K562 (cell line): ENCODE results near the gene HOATZ. TPM values are rescaled to one million over a fixed set of nuclear protein-coding genes. Genes with fewer than 3 reads are reported as not detected.

ENCODE experiments used
- ATAC-seq: fragments of 200-7000 bp; cut with Tn5 transposase; 3 replicates; pipeline ENCODE4 v1.9.1; 2020; ENCODE audit warnings: moderate library complexity
- BruUV-seq: library from RNA; stranded (reverse); fragments of 400-500 nt; replicated peaks from 2 replicates; lab custom pipeline; 2021; lab: Mats Ljungman, UMichigan
- CTCF ChIA-PET: fragments of 300-600 bp; formaldehyde crosslinking; extraction: SDS; loops from one replicate; lab custom pipeline; 2021; ENCODE audit warnings: low intra/inter-chr PET ratio; lab: Yijun Ruan, JAX
- POLR2A ChIA-PET: fragments of 300-600, 350-650 bp; sonication (Branson Sonifier 250); formaldehyde crosslinking; extraction: SDS; loops from one replicate; lab custom pipeline; 2021; ENCODE audit warnings: antibody characterized with exemption, inconsistent platforms; lab: Yijun Ruan, JAX
- DNase-seq, 4 experiments: peaks; one replicate each; pipeline versions ENCODE4 v3.0.0 to v3.0.0-alpha.2; 2011 to 2018; ENCODE audit warnings: low spot score in 3 of 4, mixed read lengths in 3 of 4; ENCODE audit errors: extremely low read depth in 1 of 4
- FAIRE-seq: peaks from 2 replicates; lab custom pipeline; 2011; peaks lifted over from hg19 to GRCh38; lab: Jason Lieb, UNC
- H2AFZ ChIP-seq: 2 replicates; pipeline ENCODE4 v1.6.0; 2011; ENCODE audit warnings: low read depth, low read length, control low read depth, inconsistent platforms
- H3K27ac ChIP-seq: fragments of 200-600 bp; 3 replicates; pipeline ENCODE4 v1.8.0; 2011; ENCODE audit warnings: low read depth, mild to moderate bottlenecking, control low read depth, inconsistent platforms, low read length, moderate library complexity, mixed read lengths; ENCODE audit errors: extremely low read depth
- H3K27me3 ChIP-seq, 2 experiments: fragments of 300-600 bp in 1 of 2; 2 replicates in 1 of 2; 3 replicates in 1 of 2; pipeline versions ENCODE4 v1.6.0 to v1.8.0; 2011; ENCODE audit warnings: inconsistent platforms in 2 of 2, low read length in 2 of 2, mild to moderate bottlenecking in 1 of 2, mixed read lengths in 1 of 2, moderate library complexity in 1 of 2; ENCODE audit not compliant: control insufficient read depth in 2 of 2, insufficient read depth in 2 of 2
- H3K36me3 ChIP-seq: fragments of 300-600 bp; 3 replicates; pipeline ENCODE4 v1.8.0; 2011; ENCODE audit warnings: mild to moderate bottlenecking, low read length, inconsistent platforms; ENCODE audit not compliant: control insufficient read depth, insufficient read depth
- H3K4me1 ChIP-seq, 2 experiments: fragments of 200-600 bp in 1 of 2; replicated peaks in 1 of 2; 2 replicates in 1 of 2; 3 replicates in 1 of 2; pipeline versions ENCODE4 v1.5.1 to v1.8.0; 2011; ENCODE audit warnings: inconsistent platforms in 2 of 2, low read length in 2 of 2, mild to moderate bottlenecking in 1 of 2, mixed read lengths in 1 of 2, moderate library complexity in 1 of 2; ENCODE audit not compliant: control insufficient read depth in 2 of 2, insufficient read depth in 2 of 2
- H3K4me2 ChIP-seq: 2 replicates; pipeline ENCODE4 v1.6.1; 2011; ENCODE audit warnings: low read length, control low read depth, inconsistent platforms, mixed read lengths; ENCODE audit not compliant: insufficient read depth
- H3K4me3 ChIP-seq: fragments of 200-600 bp; sonication (generic), shearing (Covaris generic); 2 replicates; pipeline ENCODE4 v1.5.1; 2016; ENCODE audit warnings: control low read depth, inconsistent platforms
- H3K79me2 ChIP-seq: fragments of 200-600 bp; 3 replicates; pipeline ENCODE4 v1.8.0; 2011; ENCODE audit warnings: low read length, inconsistent platforms; ENCODE audit not compliant: control insufficient read depth, insufficient read depth
- H3K9ac ChIP-seq, 2 experiments: 2 replicates each; pipeline versions ENCODE4 v1.6.0 to v1.6.1; 2011; ENCODE audit warnings: low read depth in 2 of 2, low read length in 2 of 2, control low read depth in 1 of 2, inconsistent platforms in 1 of 2, mild to moderate bottlenecking in 1 of 2, mixed read lengths in 1 of 2; ENCODE audit not compliant: insufficient read depth in 1 of 2
- H3K9me1 ChIP-seq: one replicate; pipeline ENCODE4 v1.6.0; 2011; ENCODE audit warnings: inconsistent platforms, mild to moderate bottlenecking, low read length, moderate library complexity; ENCODE audit not compliant: control insufficient read depth, insufficient read depth
- H3K9me3 ChIP-seq: replicated peaks from 2 replicates; pipeline ENCODE4 v1.5.1; 2011; ENCODE audit warnings: low read depth, low read length, inconsistent platforms; ENCODE audit not compliant: control insufficient read depth, insufficient read depth
- H4K20me1 ChIP-seq: replicated peaks from 2 replicates; pipeline ENCODE4 v1.6.1; 2011; ENCODE audit warnings: low read length, inconsistent platforms, mixed read lengths; ENCODE audit not compliant: control insufficient read depth, insufficient read depth
- ARNT ChIP-seq, 2 experiments: fragments of 450-650 bp; IDR thresholded peaks; 2 replicates each; pipeline ENCODE4 v1.6.1; 2016; ENCODE audit warnings: mild to moderate bottlenecking in 1 of 2
- BHLHE40 ChIP-seq: IDR thresholded peaks from 2 replicates; pipeline ENCODE4 v1.6.1; 2011; ENCODE audit warnings: low read length, improper control_type of control experiment
- CBX5 ChIP-seq: IDR thresholded peaks from 2 replicates; pipeline ENCODE4 v1.6.1; 2014; ENCODE audit warnings: low read depth, borderline replicate concordance
- FUS ChIP-seq: fragments of 200-400 bp; formaldehyde crosslinking; optimal IDR thresholded peaks from 2 replicates; pipeline ENCODE3; 2017; ENCODE audit warnings: low read depth, low read length
- GTF2F1 ChIP-seq: IDR thresholded peaks from 2 replicates; pipeline ENCODE4 v1.6.1; 2011; ENCODE audit warnings: low read depth, low read length, improper control_type of control experiment
- HDAC1 ChIP-seq, 2 experiments: fragments of 450-650 bp; IDR thresholded peaks; 2 replicates each; pipeline ENCODE4 v1.6.1; 2016 to 2017; ENCODE audit warnings: inconsistent platforms in 1 of 2, mild to moderate bottlenecking in 1 of 2, moderate library complexity in 1 of 2
- HDAC8 ChIP-seq: fragments of 450-650 bp; IDR thresholded peaks from 2 replicates; pipeline ENCODE4 v1.6.1; 2016; ENCODE audit warnings: mild to moderate bottlenecking, missing genetic modification characterization, moderate library complexity, missing compliant biosample characterization
- KLF10 ChIP-seq: fragments of 250-450 bp; sonication (Bioruptor Pico); IDR thresholded peaks from 2 replicates; pipeline ENCODE4 v1.6.1; 2021; ENCODE audit warnings: matching md5 sums
- MEIS2 ChIP-seq: fragments of 450-650 bp; IDR thresholded peaks from 2 replicates; pipeline ENCODE4 v1.6.1; 2014; ENCODE audit warnings: mild to moderate bottlenecking; ENCODE audit not compliant: partially characterized antibody
- PML ChIP-seq: IDR thresholded peaks from 2 replicates; pipeline ENCODE4 v1.6.1; 2012; ENCODE audit warnings: low read length, inconsistent platforms
- PRPF4 ChIP-seq: fragments of 200-400 bp; formaldehyde crosslinking; IDR thresholded peaks from one replicate; pipeline ENCODE4 v1.6.1; 2017; ENCODE audit warnings: low read length, low read depth, mild to moderate bottlenecking; ENCODE audit not compliant: insufficient read depth, poor library complexity, severe bottlenecking
- RFX1 ChIP-seq: fragments of 450-650 bp; IDR thresholded peaks from 2 replicates; pipeline ENCODE4 v1.6.1; 2016; ENCODE audit warnings: mild to moderate bottlenecking, moderate library complexity
- TARDBP ChIP-seq: fragments of 450-650 bp; IDR thresholded peaks from 2 replicates; pipeline ENCODE4 v1.6.1; 2016
- TCF7 ChIP-seq: sonication (generic); IDR thresholded peaks from 2 replicates; pipeline ENCODE4 v1.6.1; 2016; ENCODE audit warnings: antibody characterized with exemption, borderline replicate concordance
- ZC3H4 ChIP-seq: sonication (generic); formaldehyde crosslinking; IDR thresholded peaks from 2 replicates; pipeline ENCODE4 v1.9.0; 2021; ENCODE audit warnings: missing genetic modification reagents, borderline replicate concordance
- ZNF175 ChIP-seq: fragments of 200-800 bp; sonication (Bioruptor generic); IDR thresholded peaks from 2 replicates; pipeline ENCODE4 v1.6.1; 2016; ENCODE audit warnings: low read depth, mild to moderate bottlenecking, missing genetic modification characterization, missing compliant biosample characterization
- ZNF408 ChIP-seq: fragments of 250-450 bp; sonication (Bioruptor Pico); IDR thresholded peaks from 2 replicates; pipeline ENCODE4 v1.4.0; 2020; ENCODE audit warnings: low read depth, mild to moderate bottlenecking, moderate library complexity
- ZNF655 ChIP-seq: fragments of 250-450 bp; sonication (Bioruptor Pico); IDR thresholded peaks from 2 replicates; pipeline ENCODE4 v1.5.0; 2021
- WGBS: fragments of 100-300 bp; shearing (Covaris generic); methylation state at CpG from one replicate; pipeline ENCODE4 v1.1.6; 2016; ENCODE audit warnings: low coverage, mixed read lengths; ENCODE audit not compliant: insufficient coverage; ENCODE audit errors: missing lambda C conversion rate; 5-methylcytosine and 5-hydroxymethylcytosine counted together
- in situ Hi-C: fragments of 300-500 bp; cut with MboI; formaldehyde crosslinking; loops from 4 replicates; pipeline ENCODE4 v1.15.0; 2018; ENCODE audit warnings: inconsistent platforms, mixed read lengths
- intact Hi-C: fragments of 100-400 bp; cut with micrococcal nuclease; formaldehyde crosslinking; loops from 2 replicates; pipeline ENCODE4 v1.14.2; 2022
- polyA plus RNA-seq, 8 experiments: library from polyadenylated mRNA; depleted of rRNA in 4 of 8; stranded (reverse) in 5 of 8; unstranded in 3 of 8; fragments of >200 nt; fragmentation: Nextera tagmentation in 2 of 8; fragmentation: Illumina TruSeq in 1 of 8; extraction: Ambion mirVana in 2 of 8; extraction: Trizol in 1 of 8; gene quantifications; 2 replicates each; pipeline versions ENCODE4 v1.2.1 to v1.2.3, GENCODE V29; 2011 to 2014; ENCODE audit warnings: inconsistent platforms in 1 of 8, missing spikeins in 1 of 8
- total RNA-seq, 7 experiments: library from RNA; depleted of rRNA in 6 of 7; stranded (reverse); fragments of >200 nt in 6 of 7; fragmentation: Illumina TruSeq in 2 of 7; extraction: Trizol in 2 of 7; gene quantifications; 2 replicates each; pipeline versions ENCODE4 v1.2.1 to v1.2.3, GENCODE V29; 2011 to 2021; ENCODE audit warnings: low replicate concordance in 1 of 7
- TF ChIP-seq, protein P1 (sequence below): fragments of 450-650 bp; formaldehyde crosslinking; IDR thresholded peaks from 2 replicates; pipeline ENCODE4 v1.4.0; 2022; ENCODE audit warnings: missing genetic modification characterization
- TF ChIP-seq, protein P2 (sequence below): IDR thresholded peaks from 2 replicates; pipeline ENCODE4 v1.6.1; 2011; ENCODE audit warnings: borderline replicate concordance, low read depth, mild to moderate bottlenecking, moderate library complexity, low read length; ENCODE audit not compliant: insufficient read depth, poor library complexity, severe bottlenecking

The HOATZ gene
- total and polyA plus RNA-seq, 9 of the 15 experiments (the other 6 are each of a cell fraction or from before 2014, with no cell fraction given) = not detected

DNA sequence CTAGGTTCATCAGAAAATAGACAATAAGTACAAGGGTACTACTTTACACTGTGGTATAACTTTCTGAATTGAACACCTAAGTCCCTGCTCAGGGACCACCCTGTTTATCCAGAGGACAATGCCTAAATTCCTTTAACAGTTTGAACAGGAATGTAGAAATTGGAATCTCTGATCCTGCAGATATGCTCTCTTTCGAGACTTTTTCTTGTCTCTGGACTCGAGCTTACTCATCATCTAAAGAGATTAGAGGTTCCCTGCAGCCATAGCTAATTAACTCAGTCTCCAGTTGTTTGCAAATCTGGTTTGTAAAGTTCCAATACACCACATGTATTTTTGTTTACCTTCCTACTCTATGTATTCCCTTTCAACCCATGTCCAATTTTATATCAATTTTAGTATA is 1.0 kb downstream of the HOATZ start (continued):
- TF ChIP-seq, protein P1, sequence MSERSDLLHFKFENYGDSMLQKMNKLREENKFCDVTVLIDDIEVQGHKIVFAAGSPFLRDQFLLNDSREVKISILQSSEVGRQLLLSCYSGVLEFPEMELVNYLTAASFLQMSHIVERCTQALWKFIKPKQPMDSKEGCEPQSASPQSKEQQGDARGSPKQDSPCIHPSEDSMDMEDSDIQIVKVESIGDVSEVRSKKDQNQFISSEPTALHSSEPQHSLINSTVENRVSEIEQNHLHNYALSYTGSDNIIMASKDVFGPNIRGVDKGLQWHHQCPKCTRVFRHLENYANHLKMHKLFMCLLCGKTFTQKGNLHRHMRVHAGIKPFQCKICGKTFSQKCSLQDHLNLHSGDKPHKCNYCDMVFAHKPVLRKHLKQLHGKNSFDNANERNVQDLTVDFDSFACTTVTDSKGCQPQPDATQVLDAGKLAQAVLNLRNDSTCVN (CRISPR knock-in tag) = no peak
- TF ChIP-seq ZNF655 (CRISPR knock-in tag) = no peak
- no peak for TF ChIP-seq ZNF408 (CRISPR knock-in tag)
- no peak for TF ChIP-seq GTF2F1
- no peak for TF ChIP-seq RFX1
- TF ChIP-seq BHLHE40 = no peak
- TF ChIP-seq TCF7 = no peak
- TF ChIP-seq TARDBP = no peak
- TF ChIP-seq PRPF4 = no peak

DNA sequence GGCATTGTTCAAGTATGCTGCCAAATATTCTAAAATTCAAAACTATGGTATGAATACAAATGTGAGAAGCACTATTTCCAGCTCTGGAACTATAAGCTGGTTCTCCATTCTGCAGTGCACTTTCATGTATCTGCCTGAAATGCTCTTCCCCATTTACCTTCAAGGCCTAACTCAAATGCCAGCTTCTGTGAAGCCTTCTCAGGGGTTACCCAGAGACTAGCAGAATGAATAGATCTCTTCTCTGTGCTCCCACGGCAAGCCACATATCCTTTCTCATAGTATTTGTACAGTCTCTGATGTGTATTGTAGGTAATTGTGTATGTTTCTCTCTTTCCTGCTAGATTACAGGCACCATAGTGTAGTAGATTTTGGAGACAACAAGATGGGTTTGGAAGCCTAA is 4.1 kb downstream of the HOATZ start:
- 0% methylated on average over 1 of the region's 1 CpG for WGBS
- no peaks in the 10 kb centered on the region for H3K9me3 ChIP-seq
- H3K27ac ChIP-seq = no peak overlapping the region
- no peak overlapping the region for H3K4me2 ChIP-seq
- no peak overlapping the region for H3K9ac ChIP-seq
- H3K9me1 ChIP-seq = no peaks in the 10 kb centered on the region
- POLR2A ChIA-PET = no interaction called here
- H3K27me3 ChIP-seq = peaks cover 11 to 14% of the 10 kb centered on the region in 2 experiments
- no peaks in the 10 kb centered on the region for H4K20me1 ChIP-seq
- in situ Hi-C loops = no loop called here
- no peaks in the 10 kb centered on the region for H3K79me2 ChIP-seq
- DNase-seq (no peak), FAIRE-seq (no peak), ATAC-seq (no peak)
- H3K4me1 ChIP-seq = no peaks in the 10 kb centered on the region; a peak in 2 of 5 replicates
- no TSS peak for BruUV-seq
- CTCF ChIA-PET = no interaction called here
- intact Hi-C loops = no loop called here
- no peak overlapping the region for H2AFZ ChIP-seq
- no peaks in the 10 kb centered on the region for H3K36me3 ChIP-seq
- no peak overlapping the region for H3K4me3 ChIP-seq
- TF ChIP-seq ZNF175 = no peak
- no peak for TF ChIP-seq FUS
- TF ChIP-seq HDAC8 (tag) = no peak
- TF ChIP-seq, protein P2, sequence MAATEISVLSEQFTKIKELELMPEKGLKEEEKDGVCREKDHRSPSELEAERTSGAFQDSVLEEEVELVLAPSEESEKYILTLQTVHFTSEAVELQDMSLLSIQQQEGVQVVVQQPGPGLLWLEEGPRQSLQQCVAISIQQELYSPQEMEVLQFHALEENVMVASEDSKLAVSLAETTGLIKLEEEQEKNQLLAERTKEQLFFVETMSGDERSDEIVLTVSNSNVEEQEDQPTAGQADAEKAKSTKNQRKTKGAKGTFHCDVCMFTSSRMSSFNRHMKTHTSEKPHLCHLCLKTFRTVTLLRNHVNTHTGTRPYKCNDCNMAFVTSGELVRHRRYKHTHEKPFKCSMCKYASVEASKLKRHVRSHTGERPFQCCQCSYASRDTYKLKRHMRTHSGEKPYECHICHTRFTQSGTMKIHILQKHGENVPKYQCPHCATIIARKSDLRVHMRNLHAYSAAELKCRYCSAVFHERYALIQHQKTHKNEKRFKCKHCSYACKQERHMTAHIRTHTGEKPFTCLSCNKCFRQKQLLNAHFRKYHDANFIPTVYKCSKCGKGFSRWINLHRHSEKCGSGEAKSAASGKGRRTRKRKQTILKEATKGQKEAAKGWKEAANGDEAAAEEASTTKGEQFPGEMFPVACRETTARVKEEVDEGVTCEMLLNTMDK = no peak
- TF ChIP-seq ZNF408 (CRISPR knock-in tag) = no peak
- no peak for TF ChIP-seq PML
- TF ChIP-seq ZC3H4 (CRISPR knock-in tag) = no peak
- TF ChIP-seq ARNT (IDR thresholded peaks at IDR 0.05) = no peak
- TF ChIP-seq CBX5 = no peak
- TF ChIP-seq MEIS2 = no peak
- no peak for TF ChIP-seq KLF10 (CRISPR knock-in tag)
- no peak for TF ChIP-seq HDAC1 (IDR thresholded peaks at IDR 0.05)
